Mesothelial cell of epicardium (in vitro differentiated cells): ENCODE measurements around the gene CDKAL1. TPM values are rescaled to one million over a fixed set of nuclear protein-coding genes. Genes with fewer than 3 reads are reported as not detected.

Experiments
- DNase-seq, 2 experiments: peaks; one replicate each; pipeline ENCODE4 v3.0.0; 2021; ENCODE audit warnings: low spot score in 2 of 2; ENCODE audit not compliant: unreplicated experiment in 2 of 2
- H3K27ac Mint-ChIP-seq: 2 replicates; pipeline ENCODE4 v1.8.0; 2021; ENCODE audit warnings: mixed read lengths
- H3K27me3 Mint-ChIP-seq: 2 replicates; pipeline ENCODE4 v1.8.0; 2021; ENCODE audit warnings: low read depth, mixed read lengths
- H3K36me3 Mint-ChIP-seq: 2 replicates; pipeline ENCODE4 v1.8.0; 2021; ENCODE audit warnings: mixed read lengths
- H3K4me1 Mint-ChIP-seq: 2 replicates; pipeline ENCODE4 v1.8.0; 2021; ENCODE audit warnings: mixed read lengths
- H3K4me3 Mint-ChIP-seq: 2 replicates; pipeline ENCODE4 v1.8.0; 2021; ENCODE audit warnings: mild to moderate bottlenecking, moderate library complexity, mixed read lengths
- H3K9me3 Mint-ChIP-seq: 2 replicates; pipeline ENCODE4 v1.8.0; 2021; ENCODE audit warnings: mixed read lengths
- total RNA-seq: library from RNA; stranded (reverse); gene quantifications from 3 replicates; pipeline ENCODE4 v1.2.1, GENCODE V29; 2021
- TF ChIP-seq, protein P1 (sequence below): fragments of 200-600 bp; sonication (generic); IDR thresholded peaks from one replicate; pipeline ENCODE4 v1.5.0; 2021; ENCODE audit warnings: antibody characterized with exemption; ENCODE audit not compliant: unreplicated experiment

Gene CDKAL1
- total RNA-seq, 1 donor from 2014 or later, result 22.6 TPM

GRCh38 chr6:20955131-20955530 lies 420.9 kb downstream of the CDKAL1 start:
- no peaks in the 10 kb centered on the region for H3K9me3 Mint-ChIP-seq
- TF ChIP-seq, protein P1, sequence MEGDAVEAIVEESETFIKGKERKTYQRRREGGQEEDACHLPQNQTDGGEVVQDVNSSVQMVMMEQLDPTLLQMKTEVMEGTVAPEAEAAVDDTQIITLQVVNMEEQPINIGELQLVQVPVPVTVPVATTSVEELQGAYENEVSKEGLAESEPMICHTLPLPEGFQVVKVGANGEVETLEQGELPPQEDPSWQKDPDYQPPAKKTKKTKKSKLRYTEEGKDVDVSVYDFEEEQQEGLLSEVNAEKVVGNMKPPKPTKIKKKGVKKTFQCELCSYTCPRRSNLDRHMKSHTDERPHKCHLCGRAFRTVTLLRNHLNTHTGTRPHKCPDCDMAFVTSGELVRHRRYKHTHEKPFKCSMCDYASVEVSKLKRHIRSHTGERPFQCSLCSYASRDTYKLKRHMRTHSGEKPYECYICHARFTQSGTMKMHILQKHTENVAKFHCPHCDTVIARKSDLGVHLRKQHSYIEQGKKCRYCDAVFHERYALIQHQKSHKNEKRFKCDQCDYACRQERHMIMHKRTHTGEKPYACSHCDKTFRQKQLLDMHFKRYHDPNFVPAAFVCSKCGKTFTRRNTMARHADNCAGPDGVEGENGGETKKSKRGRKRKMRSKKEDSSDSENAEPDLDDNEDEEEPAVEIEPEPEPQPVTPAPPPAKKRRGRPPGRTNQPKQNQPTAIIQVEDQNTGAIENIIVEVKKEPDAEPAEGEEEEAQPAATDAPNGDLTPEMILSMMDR, result no peak
- H3K36me3 Mint-ChIP-seq, result peaks cover 2% of the 10 kb centered on the region
- DNase-seq, result no peak
- no peak overlapping the region for H3K4me3 Mint-ChIP-seq
- H3K27me3 Mint-ChIP-seq, result no peaks in the 10 kb centered on the region
- H3K4me1 Mint-ChIP-seq, result peaks cover 16% of the 10 kb centered on the region
- H3K27ac Mint-ChIP-seq, result no peak overlapping the region

DNA sequence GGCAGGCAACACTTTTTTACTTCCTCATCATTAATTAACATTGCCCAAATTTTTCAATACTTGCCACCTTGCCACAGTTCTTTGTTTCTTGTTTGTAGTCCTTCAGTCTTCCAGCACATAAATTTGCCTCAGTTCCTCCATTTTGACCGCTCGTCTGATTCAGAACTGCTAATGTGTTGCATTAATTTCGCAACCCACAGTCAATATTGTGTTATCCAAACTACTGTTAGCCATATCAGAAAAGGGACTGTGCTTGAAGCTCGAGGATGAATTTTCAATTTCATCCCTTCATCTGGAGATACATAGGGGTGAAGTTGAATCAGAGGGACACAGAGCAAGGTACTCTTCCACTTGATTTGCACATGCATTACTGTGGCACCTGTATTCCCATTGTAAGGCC lies 421.5 kb downstream of the CDKAL1 start:
- TF ChIP-seq, protein P1, result no peak

DNA sequence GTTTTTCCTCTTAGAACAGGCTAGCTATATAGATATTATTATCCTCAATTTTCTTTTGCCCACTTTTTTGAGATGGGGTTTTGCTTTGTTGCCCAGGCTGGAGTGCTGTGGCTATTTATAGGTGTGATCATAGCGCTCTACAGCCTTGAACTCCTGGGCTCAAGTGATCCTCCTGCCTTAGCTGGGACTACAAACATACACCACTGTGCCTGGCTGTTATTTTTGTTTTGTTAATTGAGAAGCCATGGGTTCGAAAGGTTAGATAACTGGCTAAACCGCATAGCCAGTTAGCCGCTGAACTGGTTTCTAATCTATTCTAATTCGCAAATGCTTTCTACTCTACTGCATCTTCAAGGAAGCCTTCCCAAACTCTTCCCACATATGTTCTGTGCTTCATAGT lies 425.8 kb downstream of the CDKAL1 start:
- Mint-ChIP-seq H3K36me3 (peaks cover 12% of the 10 kb centered on the region), H3K27me3 (no peaks in the 10 kb centered on the region), H3K9me3 (peaks cover 17% of the 10 kb centered on the region), H3K4me3 (no peak overlapping the region), H3K27ac (no peak overlapping the region), H3K4me1 (peaks cover 20% of the 10 kb centered on the region)
- TF ChIP-seq, protein P1, result no peak
- DNase-seq, result no peak

More for the DNA sequence above, 421.5 kb downstream of the CDKAL1 start:
- Mint-ChIP-seq H3K27me3 (no peaks in the 10 kb centered on the region), H3K4me3 (no peak overlapping the region), H3K4me1 (peaks cover 16% of the 10 kb centered on the region), H3K36me3 (peaks cover 6% of the 10 kb centered on the region), H3K9me3 (peaks cover 6% of the 10 kb centered on the region), H3K27ac (no peak overlapping the region)
- no peak for DNase-seq

- TF ChIP-seq, protein P1, result no peak
- Mint-ChIP-seq H3K27me3 (no peaks in the 10 kb centered on the region), H3K9me3 (peaks cover 44% of the 10 kb centered on the region), H3K4me1 (peaks cover 16% of the 10 kb centered on the region), H3K27ac (no peak overlapping the region), H3K36me3 (peaks cover 37% of the 10 kb centered on the region), H3K4me3 (no peak overlapping the region)
- DNase-seq, result no peak
Observed at GRCh38 chr6:20965276-20965675, 431.0 kb downstream of the CDKAL1 start.

- TF ChIP-seq, protein P1, result no peak
- H3K4me1 Mint-ChIP-seq, result peaks cover 16% of the 10 kb centered on the region
- H3K36me3 Mint-ChIP-seq, result peaks cover 35% of the 10 kb centered on the region
- no peaks in the 10 kb centered on the region for H3K27me3 Mint-ChIP-seq
- no peak for DNase-seq
- H3K4me3 Mint-ChIP-seq, result no peak overlapping the region
- peaks cover 39% of the 10 kb centered on the region for H3K9me3 Mint-ChIP-seq
- H3K27ac Mint-ChIP-seq, result no peak overlapping the region
Observed at GRCh38 chr6:20965915-20966314, 431.7 kb downstream of the CDKAL1 start.

GRCh38 chr6:20969551-20969950 lies 435.3 kb downstream of the CDKAL1 start:
- Mint-ChIP-seq H3K4me1 (peaks cover 1% of the 10 kb centered on the region), H3K27ac (no peak overlapping the region), H3K36me3 (peaks cover 28% of the 10 kb centered on the region), H3K27me3 (no peaks in the 10 kb centered on the region), H3K9me3 (peaks cover 29% of the 10 kb centered on the region), H3K4me3 (no peak overlapping the region)
- no peak for DNase-seq
- TF ChIP-seq, protein P1, result no peak
